Measurements from ENCODE around the gene HNRNPH3.

GRCh38 chr10:68288717-68289116 is 43.1 kb upstream of the HNRNPH3 start:
- TF ChIP-seq CTCF (IDR thresholded peaks at IDR 0.05) (no peak), POLR2A (IDR thresholded peaks at IDR 0.05) (no peak)

Measured in body of pancreas (tissue), 4 donors.